ENCODE data around the gene MRPL52.

MRPL52 gene

DNA sequence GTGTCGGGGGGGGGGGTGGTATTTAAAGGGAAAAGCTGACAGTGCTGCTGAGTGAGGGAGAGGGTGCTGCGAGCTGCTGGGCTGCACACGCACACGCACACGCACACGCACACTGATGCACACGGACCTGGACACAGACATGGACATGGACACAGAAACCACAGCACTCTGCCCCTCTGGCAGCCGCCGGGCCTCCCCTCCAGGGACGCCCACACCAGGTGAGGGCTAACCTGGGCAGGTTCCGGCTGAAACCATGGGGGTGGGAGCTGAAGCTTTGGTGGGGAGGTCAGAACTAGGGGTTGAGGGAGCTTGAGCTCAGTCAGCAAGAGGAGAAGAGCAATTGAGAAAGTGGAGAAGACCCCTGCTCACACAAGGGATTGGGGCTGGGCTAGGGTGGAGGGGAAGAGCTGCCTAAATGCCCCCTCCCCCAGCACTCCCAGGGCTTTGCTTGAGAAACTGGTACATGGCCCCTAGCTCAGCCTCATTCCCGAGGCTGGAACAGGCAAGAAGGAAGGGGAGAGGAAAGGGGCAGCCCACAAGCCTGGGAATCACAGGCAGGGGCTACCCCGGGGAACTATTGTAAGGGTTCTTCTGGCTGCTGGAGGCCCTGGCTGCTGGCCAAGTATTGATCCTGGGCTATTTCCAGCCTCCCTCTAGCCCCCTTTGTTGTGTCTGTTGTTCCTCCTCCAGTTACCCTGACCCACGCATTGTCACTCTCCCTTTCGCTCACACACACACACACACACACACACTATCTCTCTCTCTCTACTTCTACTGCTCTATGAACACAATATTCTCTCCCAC lies 53.7 kb downstream of the MRPL52 start, which contains the start of gene REM2:
TSS of gene REM2 (plus strand) at position 50 of the 804 bp plus-strand sequence. CDS start at position 116, 66 bp downstream.
- Histone ChIP-seq H3K27me3 (ENCODE audit: control insufficient read depth, insufficient read depth, low read length) (peaks cover 35% of the 10 kb centered on the region), H3K36me3 (ENCODE audit: control insufficient read depth, insufficient read depth, low read length) (no peaks in the 10 kb centered on the region), H3K4me3 (ENCODE audit: low read depth, low read length) (peak within 1 kb of the TSS; percentile 58), H3K4me1 (ENCODE audit: control insufficient read depth, insufficient read depth, low read length) (peaks cover 18% of the 10 kb centered on the region), H3K9me3 (ENCODE audit: control insufficient read depth, insufficient read depth, low read length) (no peaks in the 10 kb centered on the region), H3K9ac (ENCODE audit: low read depth, low read length) (peak within 1 kb of the TSS; percentile 54)

DNA sequence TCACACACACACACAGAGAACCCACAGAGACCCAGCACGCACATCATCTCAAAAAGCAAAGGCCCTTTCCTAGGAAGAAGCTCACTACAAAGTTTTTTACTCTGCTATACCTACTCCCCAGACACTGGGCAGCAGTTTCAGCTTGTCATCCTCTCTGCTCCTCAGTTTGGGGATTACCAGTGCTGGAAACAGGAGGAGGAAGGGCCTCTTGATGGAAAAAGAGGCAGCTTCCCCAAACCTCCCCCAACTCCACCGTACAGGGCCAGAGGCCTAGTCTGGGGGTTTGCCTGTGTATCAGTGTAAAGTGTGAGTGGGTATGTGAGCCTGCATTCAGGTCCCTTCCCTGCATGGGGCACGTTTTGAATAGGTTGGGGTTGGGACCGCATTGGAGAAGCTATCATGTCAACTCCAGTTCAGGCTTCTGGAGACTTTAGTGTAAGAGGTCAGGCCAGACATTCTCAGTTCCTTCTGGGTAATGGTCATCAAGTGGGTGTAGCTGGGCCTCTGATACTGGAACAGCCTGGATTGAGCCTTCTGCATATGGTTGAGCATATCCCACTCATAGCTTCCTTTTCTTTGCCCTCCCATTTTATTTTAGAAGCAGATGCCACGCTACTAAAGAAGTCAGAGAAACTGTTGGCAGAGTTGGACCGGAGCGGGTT lies 54.5 kb downstream of the MRPL52 start:
- Histone ChIP-seq H3K9ac (ENCODE audit: low read depth, low read length) (no peak overlapping the region), H3K9me3 (ENCODE audit: control insufficient read depth, insufficient read depth, low read length) (no peaks in the 10 kb centered on the region), H3K27me3 (ENCODE audit: control insufficient read depth, insufficient read depth, low read length) (peaks cover 35% of the 10 kb centered on the region), H3K36me3 (ENCODE audit: control insufficient read depth, insufficient read depth, low read length) (no peaks in the 10 kb centered on the region), H3K4me1 (ENCODE audit: control insufficient read depth, insufficient read depth, low read length) (peaks cover 18% of the 10 kb centered on the region), H3K4me3 (ENCODE audit: low read depth, low read length) (peak overlapping the region; percentile 5)

All from iPS-15b (cell line).